ENCODE measurements around the gene PCDHGA7.

GRCh38 chr5:141398608-141399007 lies 16.1 kb downstream of the PCDHGA7 start:
- TF ChIP-seq EZH2 (IDR thresholded peaks at IDR 0.05) (no peak), POLR2AphosphoS5 (IDR thresholded peaks at IDR 0.05; ENCODE audit: borderline replicate concordance, low read depth, low read length) (no peak), FOXP2 (optimal IDR thresholded peaks at IDR 0.05; ENCODE audit: control extremely low read depth, extremely low read length, insufficient read depth) (no peak)

All from SK-N-MC (cell line).